ENCODE measurements around the gene GSK3A.
"Not testable (repeated sequence)": the region's sequence is repeated elsewhere in the genome, so short reads cannot be mapped to it uniquely, and the experiment has no call there.

DNA sequence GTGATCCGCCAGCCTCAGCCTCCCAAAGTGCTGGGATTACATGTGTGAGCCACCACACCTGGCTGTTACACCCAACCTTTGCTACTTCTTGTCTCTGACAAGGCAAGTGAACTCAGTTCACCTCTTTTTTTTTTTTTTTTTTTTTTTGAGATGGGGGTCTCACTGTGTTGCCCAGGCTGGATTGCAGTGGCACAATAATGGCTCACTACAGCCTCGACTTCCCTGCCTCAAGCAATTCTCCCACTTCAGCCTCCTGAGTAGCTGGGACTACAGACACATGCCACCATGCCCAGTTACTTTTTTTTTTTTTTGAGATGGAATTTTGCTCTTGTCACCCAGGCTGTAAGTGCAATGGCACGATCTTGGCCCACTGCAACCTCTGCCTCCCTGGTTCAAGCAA is 15.4 kb upstream of the GSK3A start:
- not testable (repeated sequence) for TF ChIP-seq SUZ12 (IDR thresholded peaks at IDR 0.05; ENCODE audit: extremely low read depth, insufficient read depth, insufficient read length); ZNF274 (IDR thresholded peaks at IDR 0.05; ENCODE audit: low read depth, low read length)
